ENCODE results near the gene RASGRF1.
A peak's percentile ranks its signal among the peaks of the same experiment; 100 is the strongest.

Gene RASGRF1, protein sequence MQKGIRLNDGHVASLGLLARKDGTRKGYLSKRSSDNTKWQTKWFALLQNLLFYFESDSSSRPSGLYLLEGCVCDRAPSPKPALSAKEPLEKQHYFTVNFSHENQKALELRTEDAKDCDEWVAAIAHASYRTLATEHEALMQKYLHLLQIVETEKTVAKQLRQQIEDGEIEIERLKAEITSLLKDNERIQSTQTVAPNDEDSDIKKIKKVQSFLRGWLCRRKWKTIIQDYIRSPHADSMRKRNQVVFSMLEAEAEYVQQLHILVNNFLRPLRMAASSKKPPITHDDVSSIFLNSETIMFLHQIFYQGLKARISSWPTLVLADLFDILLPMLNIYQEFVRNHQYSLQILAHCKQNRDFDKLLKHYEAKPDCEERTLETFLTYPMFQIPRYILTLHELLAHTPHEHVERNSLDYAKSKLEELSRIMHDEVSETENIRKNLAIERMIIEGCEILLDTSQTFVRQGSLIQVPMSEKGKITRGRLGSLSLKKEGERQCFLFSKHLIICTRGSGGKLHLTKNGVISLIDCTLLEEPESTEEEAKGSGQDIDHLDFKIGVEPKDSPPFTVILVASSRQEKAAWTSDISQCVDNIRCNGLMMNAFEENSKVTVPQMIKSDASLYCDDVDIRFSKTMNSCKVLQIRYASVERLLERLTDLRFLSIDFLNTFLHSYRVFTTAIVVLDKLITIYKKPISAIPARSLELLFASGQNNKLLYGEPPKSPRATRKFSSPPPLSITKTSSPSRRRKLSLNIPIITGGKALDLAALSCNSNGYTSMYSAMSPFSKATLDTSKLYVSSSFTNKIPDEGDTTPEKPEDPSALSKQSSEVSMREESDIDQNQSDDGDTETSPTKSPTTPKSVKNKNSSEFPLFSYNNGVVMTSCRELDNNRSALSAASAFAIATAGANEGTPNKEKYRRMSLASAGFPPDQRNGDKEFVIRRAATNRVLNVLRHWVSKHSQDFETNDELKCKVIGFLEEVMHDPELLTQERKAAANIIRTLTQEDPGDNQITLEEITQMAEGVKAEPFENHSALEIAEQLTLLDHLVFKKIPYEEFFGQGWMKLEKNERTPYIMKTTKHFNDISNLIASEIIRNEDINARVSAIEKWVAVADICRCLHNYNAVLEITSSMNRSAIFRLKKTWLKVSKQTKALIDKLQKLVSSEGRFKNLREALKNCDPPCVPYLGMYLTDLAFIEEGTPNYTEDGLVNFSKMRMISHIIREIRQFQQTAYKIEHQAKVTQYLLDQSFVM (N-terminal part only)

DNA sequence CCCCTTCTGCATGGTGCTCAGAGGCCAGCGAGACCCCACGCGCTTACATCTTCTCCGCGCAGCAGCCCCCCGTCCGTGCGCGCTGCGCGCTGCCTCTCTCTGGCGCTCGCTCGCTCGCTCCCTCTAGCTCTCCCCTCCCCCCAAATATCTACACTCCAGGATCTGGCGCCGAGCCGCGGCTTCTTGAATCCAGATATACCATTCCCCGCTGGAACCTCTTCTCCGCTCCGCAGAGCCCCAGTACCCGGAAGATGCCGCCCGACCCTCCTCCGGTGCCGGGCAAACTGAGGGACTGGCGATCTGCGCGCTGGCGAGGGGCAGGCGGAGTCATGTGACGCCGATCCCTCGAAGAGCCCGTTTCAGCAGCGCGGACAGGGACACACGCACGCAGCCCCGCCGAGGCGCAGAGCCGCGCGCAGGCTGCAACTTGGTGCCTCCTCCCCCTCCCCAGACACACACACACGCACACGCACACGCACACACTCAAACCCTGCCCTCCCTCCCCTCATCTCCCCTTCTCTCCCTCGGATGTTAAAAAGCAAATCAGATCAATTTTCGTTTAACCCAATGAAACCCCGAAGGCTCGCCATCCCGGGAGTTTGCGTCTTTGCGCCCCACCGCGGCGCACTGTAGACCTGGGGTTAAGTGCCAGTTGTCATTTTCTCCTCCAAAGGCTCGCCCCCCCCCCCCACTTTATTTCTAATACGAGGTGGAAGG, at the start of gene RASGRF1:
TSS of gene RASGRF1 (minus strand) at position 294 of the 717 bp plus-strand sequence. CDS start at position 12, 282 bp downstream.
- TF ChIP-seq, protein P1, sequence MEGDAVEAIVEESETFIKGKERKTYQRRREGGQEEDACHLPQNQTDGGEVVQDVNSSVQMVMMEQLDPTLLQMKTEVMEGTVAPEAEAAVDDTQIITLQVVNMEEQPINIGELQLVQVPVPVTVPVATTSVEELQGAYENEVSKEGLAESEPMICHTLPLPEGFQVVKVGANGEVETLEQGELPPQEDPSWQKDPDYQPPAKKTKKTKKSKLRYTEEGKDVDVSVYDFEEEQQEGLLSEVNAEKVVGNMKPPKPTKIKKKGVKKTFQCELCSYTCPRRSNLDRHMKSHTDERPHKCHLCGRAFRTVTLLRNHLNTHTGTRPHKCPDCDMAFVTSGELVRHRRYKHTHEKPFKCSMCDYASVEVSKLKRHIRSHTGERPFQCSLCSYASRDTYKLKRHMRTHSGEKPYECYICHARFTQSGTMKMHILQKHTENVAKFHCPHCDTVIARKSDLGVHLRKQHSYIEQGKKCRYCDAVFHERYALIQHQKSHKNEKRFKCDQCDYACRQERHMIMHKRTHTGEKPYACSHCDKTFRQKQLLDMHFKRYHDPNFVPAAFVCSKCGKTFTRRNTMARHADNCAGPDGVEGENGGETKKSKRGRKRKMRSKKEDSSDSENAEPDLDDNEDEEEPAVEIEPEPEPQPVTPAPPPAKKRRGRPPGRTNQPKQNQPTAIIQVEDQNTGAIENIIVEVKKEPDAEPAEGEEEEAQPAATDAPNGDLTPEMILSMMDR (IDR thresholded peaks at IDR 0.05; ENCODE audit: low read depth, low read length), result no peak
- in situ Hi-C loops (cut with HindIII; ENCODE audit: low sequenced_read_pairs), result no loop called here
- peak; percentile 4 for DNase-seq (ENCODE audit: low read depth, low spot score)
- H3K4me3 ChIP-seq (ENCODE audit: low read depth, low read length), result no peak within 1 kb of the TSS

DNA sequence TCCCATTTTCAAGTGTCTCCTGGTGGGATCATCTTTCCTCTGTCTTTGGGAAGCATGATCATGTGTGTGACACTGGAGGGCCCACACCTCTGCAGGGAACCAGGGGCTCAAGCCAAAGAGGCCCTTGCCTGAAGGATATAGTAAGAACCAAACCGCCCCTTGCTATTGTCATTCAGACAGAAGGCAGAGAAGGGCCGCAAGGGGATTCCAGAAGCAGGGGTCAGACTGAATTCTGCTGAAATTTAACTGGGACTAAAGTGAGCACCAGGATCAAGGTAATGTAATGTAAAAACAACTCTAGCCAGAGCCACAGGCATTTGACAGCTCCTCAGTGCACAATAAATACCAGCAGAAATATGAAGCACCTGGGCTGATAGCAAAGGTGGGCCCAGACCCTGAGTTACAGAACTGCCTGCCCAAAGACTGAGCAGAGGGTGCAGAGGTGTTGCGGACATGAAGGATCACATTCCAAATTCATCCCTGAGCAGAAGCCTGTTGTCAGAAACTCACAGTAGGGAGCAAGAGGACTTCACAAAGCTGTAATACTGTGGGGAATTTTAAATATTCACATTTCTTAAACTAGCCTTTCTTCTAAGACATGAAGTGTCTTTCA, 46.0 kb upstream of the RASGRF1 start:
- in situ Hi-C loops (cut with HindIII; ENCODE audit: low sequenced_read_pairs), result no loop called here
- TF ChIP-seq, protein P1 (IDR thresholded peaks at IDR 0.05; ENCODE audit: low read depth, low read length), result no peak
- no peak for DNase-seq (ENCODE audit: low read depth, low spot score)
- no peak overlapping the region for H3K4me3 ChIP-seq (ENCODE audit: low read depth, low read length)

DNA sequence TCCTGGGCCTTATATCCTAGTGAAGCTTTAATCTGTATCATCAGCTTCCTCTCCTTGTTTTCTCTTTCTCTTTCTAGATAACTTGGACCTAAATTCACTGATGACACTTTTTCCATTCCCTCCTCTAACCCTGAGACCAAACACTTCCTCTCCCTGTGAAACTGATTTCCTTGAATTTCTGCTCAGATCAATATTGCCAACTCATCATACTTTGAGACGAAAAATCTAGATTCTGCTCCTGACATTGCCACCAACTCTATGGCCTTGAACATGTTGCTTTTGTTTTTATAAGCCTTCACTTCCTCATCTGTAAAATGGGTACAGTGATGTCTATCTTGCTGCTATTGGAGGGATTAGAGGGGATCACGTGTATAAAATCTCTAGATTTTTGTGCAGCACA, 42.7 kb upstream of the RASGRF1 start:
- DNase-seq (ENCODE audit: low read depth, low spot score), result no peak
- in situ Hi-C loops (cut with HindIII; ENCODE audit: low sequenced_read_pairs), result no loop called here
- no peak overlapping the region for H3K4me3 ChIP-seq (ENCODE audit: low read depth, low read length)
- TF ChIP-seq, protein P1 (IDR thresholded peaks at IDR 0.05; ENCODE audit: low read depth, low read length), result no peak

DNA sequence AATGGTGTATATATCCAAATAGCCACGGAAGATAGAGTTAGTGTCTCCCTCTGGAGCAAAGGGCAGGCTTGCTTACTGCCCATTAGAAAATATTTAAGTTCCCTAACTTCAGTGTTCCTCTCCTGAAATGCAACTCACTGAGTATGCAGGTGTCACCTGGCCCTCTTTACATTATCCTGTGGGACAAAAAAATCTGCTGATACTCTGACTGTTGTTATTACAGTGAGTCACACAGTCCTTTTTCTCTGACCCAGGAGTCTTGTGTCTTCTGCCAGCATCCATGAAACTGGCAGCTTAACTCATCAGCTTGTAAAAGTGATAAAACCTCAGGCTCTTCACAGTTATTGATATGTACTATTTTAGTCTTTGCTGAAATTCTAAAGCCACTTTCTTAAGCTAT, 42.2 kb upstream of the RASGRF1 start:
- in situ Hi-C loops (cut with HindIII; ENCODE audit: low sequenced_read_pairs), result no loop called here

DNA sequence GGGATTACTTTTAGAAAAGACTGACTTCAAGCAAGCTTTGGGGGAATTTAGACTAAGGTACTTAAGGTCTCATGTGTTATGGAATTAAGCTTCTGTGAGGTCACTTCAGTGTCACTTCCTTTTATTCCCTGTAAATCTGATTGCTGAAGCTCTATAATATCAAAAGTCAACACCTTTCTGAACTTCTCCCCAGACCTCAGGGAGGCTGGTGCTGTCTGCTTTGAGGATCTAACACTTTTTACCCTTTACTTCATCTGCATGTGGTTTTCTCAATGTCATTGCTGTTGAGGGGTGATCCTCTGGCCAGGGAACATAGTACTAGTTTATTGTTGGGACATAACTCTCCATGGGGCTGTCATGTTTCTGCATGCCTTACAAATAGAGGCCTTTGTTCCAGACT, 41.8 kb upstream of the RASGRF1 start:
- TF ChIP-seq, protein P1 (IDR thresholded peaks at IDR 0.05; ENCODE audit: low read depth, low read length), result no peak
- DNase-seq (ENCODE audit: low read depth, low spot score), result no peak
- in situ Hi-C loops (cut with HindIII; ENCODE audit: low sequenced_read_pairs), result no loop called here
- no peak overlapping the region for H3K4me3 ChIP-seq (ENCODE audit: low read depth, low read length)

More for the DNA sequence above, 42.2 kb upstream of the RASGRF1 start:
- no peak overlapping the region for H3K4me3 ChIP-seq (ENCODE audit: low read depth, low read length)
- no peak for DNase-seq (ENCODE audit: low read depth, low spot score)
- TF ChIP-seq, protein P1 (IDR thresholded peaks at IDR 0.05; ENCODE audit: low read depth, low read length), result no peak

All from astrocyte of the spinal cord (primary cell).